ENCODE results near the gene PHOSPHO2.

DNA sequence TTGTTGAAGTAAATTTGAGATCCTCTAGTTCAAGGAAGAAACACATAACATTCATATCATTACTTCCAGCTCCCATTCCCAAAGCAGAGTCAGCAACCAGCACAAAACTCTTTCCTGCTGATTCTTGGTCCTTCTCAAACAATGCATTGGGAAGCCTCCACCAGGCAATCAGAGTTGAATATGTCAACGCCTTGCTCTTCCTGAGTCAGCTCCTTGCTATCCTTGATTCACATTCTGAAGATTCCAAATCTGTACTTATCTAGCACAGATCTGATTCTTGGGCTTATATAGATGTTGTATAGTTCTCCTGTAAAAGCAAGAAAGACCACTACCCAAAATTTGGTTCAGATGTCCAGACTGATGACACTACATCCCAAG is 29.7 kb upstream of the PHOSPHO2 start:
- TF ChIP-seq EP300 (IDR thresholded peaks at IDR 0.05) (no peak), POLR2AphosphoS5 (IDR thresholded peaks at IDR 0.05) (no peak), POLR2A (IDR thresholded peaks at IDR 0.05) (no peak)
- TF ChIP-seq, protein P1, sequence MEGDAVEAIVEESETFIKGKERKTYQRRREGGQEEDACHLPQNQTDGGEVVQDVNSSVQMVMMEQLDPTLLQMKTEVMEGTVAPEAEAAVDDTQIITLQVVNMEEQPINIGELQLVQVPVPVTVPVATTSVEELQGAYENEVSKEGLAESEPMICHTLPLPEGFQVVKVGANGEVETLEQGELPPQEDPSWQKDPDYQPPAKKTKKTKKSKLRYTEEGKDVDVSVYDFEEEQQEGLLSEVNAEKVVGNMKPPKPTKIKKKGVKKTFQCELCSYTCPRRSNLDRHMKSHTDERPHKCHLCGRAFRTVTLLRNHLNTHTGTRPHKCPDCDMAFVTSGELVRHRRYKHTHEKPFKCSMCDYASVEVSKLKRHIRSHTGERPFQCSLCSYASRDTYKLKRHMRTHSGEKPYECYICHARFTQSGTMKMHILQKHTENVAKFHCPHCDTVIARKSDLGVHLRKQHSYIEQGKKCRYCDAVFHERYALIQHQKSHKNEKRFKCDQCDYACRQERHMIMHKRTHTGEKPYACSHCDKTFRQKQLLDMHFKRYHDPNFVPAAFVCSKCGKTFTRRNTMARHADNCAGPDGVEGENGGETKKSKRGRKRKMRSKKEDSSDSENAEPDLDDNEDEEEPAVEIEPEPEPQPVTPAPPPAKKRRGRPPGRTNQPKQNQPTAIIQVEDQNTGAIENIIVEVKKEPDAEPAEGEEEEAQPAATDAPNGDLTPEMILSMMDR (IDR thresholded peaks at IDR 0.05) = no peak
